DOHH2 (cell line): ENCODE results near the gene HSD3B7.

Source experiments
- H3F3A ChIP-seq: fragments of 200-600 bp; sonication (generic), shearing (Covaris generic); 2 replicates; pipeline ENCODE4 v1.6.0; 2016; ENCODE audit warnings: antibody characterized with exemption, mild to moderate bottlenecking; ENCODE audit not compliant: control insufficient read depth, insufficient read depth
- H3K27ac ChIP-seq: fragments of 200-600 bp; sonication (generic); 2 replicates; pipeline ENCODE4 v1.5.1; 2014; ENCODE audit warnings: low read depth, mild to moderate bottlenecking, low read length, moderate library complexity
- H3K27me3 ChIP-seq: fragments of 200-600 bp; sonication (generic); 2 replicates; pipeline ENCODE4 v1.6.1; 2014; ENCODE audit warnings: mild to moderate bottlenecking, low read length, mixed read lengths; ENCODE audit not compliant: control insufficient read depth
- H3K36me3 ChIP-seq: fragments of 200-600 bp; sonication (generic); 2 replicates; pipeline ENCODE4 v1.6.1; 2014; ENCODE audit warnings: mild to moderate bottlenecking, low read length, moderate library complexity, mixed read lengths; ENCODE audit not compliant: control insufficient read depth
- H3K4me1 ChIP-seq: fragments of 200-600 bp; sonication (generic); 2 replicates; pipeline ENCODE4 v1.6.1; 2014; ENCODE audit warnings: mild to moderate bottlenecking, low read length, mixed read lengths; ENCODE audit not compliant: control insufficient read depth
- H3K4me2 ChIP-seq: fragments of 200-600 bp; sonication (generic); 2 replicates; pipeline ENCODE4 v1.6.0; 2014; ENCODE audit warnings: mild to moderate bottlenecking, low read length, moderate library complexity
- H3K4me3 ChIP-seq: fragments of 200-600 bp; sonication (generic); 2 replicates; pipeline ENCODE4 v1.5.1; 2014; ENCODE audit warnings: mild to moderate bottlenecking, low read length, mixed read lengths
- H3K79me2 ChIP-seq: fragments of 200-600 bp; sonication (generic); 2 replicates; pipeline ENCODE4 v1.6.1; 2014; ENCODE audit warnings: mild to moderate bottlenecking, low read length, mixed read lengths; ENCODE audit not compliant: control insufficient read depth
- H3K9me2 ChIP-seq: fragments of 200-600 bp; sonication (generic); replicated peaks from 2 replicates; pipeline ENCODE4 v1.6.1; 2014; ENCODE audit warnings: mild to moderate bottlenecking, low read length, mixed read lengths; ENCODE audit not compliant: control insufficient read depth
- H3K9me3 ChIP-seq: fragments of 200-600 bp; sonication (generic); 2 replicates; pipeline ENCODE4 v1.6.1; 2014; ENCODE audit warnings: antibody characterized with exemption, low read length, mixed read lengths; ENCODE audit not compliant: control insufficient read depth, insufficient read depth
- H4K20me1 ChIP-seq: fragments of 200-600 bp; sonication (generic); 2 replicates; pipeline ENCODE4 v1.6.0; 2014; ENCODE audit warnings: low read depth, mild to moderate bottlenecking, antibody characterized with exemption, low read length, moderate library complexity; ENCODE audit not compliant: control insufficient read depth, insufficient read depth
- CTCF ChIP-seq: fragments of 200-600 bp; sonication (generic); IDR thresholded peaks from one replicate; pipeline ENCODE4 v1.5.1; 2014; ENCODE audit warnings: antibody characterized with exemption, mild to moderate bottlenecking, low read depth, low read length; ENCODE audit not compliant: poor library complexity, severe bottlenecking
- EZH2phosphoT487 ChIP-seq: fragments of 200-600 bp; sonication (generic); IDR thresholded peaks from 2 replicates; pipeline ENCODE4 v1.6.1; 2017; ENCODE audit warnings: borderline replicate concordance, mild to moderate bottlenecking, antibody characterized with exemption, low read length, moderate library complexity, mixed read lengths

HSD3B7 gene

DNA sequence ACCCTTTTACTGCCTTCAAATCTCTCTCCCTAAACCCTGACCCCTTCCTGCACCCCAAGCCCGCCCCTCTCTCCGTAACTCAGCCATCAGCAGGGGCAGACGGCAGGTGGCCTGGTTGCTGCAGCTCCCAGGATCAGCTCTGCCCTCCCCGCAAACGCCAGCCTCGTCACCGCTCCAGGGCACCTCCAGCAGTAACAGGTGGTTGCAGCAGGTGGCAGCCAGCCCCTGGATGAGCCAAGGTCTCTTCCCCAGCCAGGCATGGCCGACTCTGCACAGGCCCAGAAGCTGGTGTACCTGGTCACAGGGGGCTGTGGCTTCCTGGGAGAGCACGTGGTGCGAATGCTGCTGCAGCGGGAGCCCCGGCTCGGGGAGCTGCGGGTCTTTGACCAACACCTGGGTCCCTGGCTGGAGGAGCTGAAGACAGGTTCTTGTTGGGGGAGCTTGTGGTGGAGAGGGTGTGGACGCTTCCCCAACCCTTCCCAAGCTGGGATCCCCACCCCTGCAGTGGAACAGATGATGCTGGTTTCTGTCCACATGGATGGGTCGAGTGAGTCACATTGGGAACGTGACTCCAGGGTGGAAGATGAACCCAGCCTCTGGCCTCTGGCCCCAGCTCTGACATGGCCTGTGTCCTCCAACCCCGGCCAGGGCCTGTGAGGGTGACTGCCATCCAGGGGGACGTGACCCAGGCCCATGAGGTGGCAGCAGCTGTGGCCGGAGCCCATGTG lies 558 bp downstream of the HSD3B7 start:
- no peak for TF ChIP-seq CTCF
- no peak for TF ChIP-seq EZH2phosphoT487
- Histone ChIP-seq H3K9me2 (no peaks in the 10 kb centered on the region), H3K36me3 (peaks cover 44% of the 10 kb centered on the region), H3K79me2 (no peaks in the 10 kb centered on the region), H3F3A (no peaks in the 10 kb centered on the region), H3K4me1 (no peaks in the 10 kb centered on the region; the same call in 1 of the 2 replicates), H4K20me1 (no peaks in the 10 kb centered on the region), H3K27ac (no peak overlapping the region), H3K27me3 (no peaks in the 10 kb centered on the region), H3K9me3 (no peaks in the 10 kb centered on the region), H3K4me2 (no peak overlapping the region), H3K4me3 (no peak overlapping the region)

- TF ChIP-seq CTCF = no peak
- no peak for TF ChIP-seq EZH2phosphoT487
- Histone ChIP-seq H3K9me2 (no peaks in the 10 kb centered on the region), H3K79me2 (no peaks in the 10 kb centered on the region), H3F3A (no peaks in the 10 kb centered on the region), H3K27me3 (no peaks in the 10 kb centered on the region), H3K4me3 (no peak overlapping the region), H3K4me1 (no peaks in the 10 kb centered on the region; the same call in 1 of the 2 replicates), H4K20me1 (no peaks in the 10 kb centered on the region), H3K4me2 (no peak overlapping the region), H3K27ac (no peak overlapping the region), H3K9me3 (no peaks in the 10 kb centered on the region), H3K36me3 (peaks cover 40% of the 10 kb centered on the region)
These were observed 1.4 kb downstream of the HSD3B7 start for GRCh38 chr16:30986129-30986991.

- no peaks in the 10 kb centered on the region for H3K79me2 ChIP-seq
- H3K4me2 ChIP-seq = no peak overlapping the region
- H3K27ac ChIP-seq = no peak overlapping the region
- H3K36me3 ChIP-seq = peaks cover 32% of the 10 kb centered on the region
- no peak for TF ChIP-seq CTCF
- no peak for TF ChIP-seq EZH2phosphoT487
- no peaks in the 10 kb centered on the region for H3F3A ChIP-seq
- no peaks in the 10 kb centered on the region for H3K9me2 ChIP-seq
- H4K20me1 ChIP-seq = no peaks in the 10 kb centered on the region
- no peak overlapping the region for H3K4me3 ChIP-seq
- no peaks in the 10 kb centered on the region for H3K9me3 ChIP-seq
- H3K4me1 ChIP-seq = no peaks in the 10 kb centered on the region; the same call in 1 of the 2 replicates
- H3K27me3 ChIP-seq = no peaks in the 10 kb centered on the region
These were observed 2.7 kb downstream of the HSD3B7 start for GRCh38 chr16:30987581-30988190.
